Fibroblast of pulmonary artery (primary cell): Measurements from ENCODE around the gene HS3ST5.
"Not testable (repeated sequence)": the region's sequence is repeated elsewhere in the genome, so short reads cannot be mapped to it uniquely, and the experiment has no call there.

Experiments
- DNase-seq: peaks from one replicate; pipeline ENCODE4 v3.0.0-alpha.2; 2010; ENCODE audit warnings: low read depth
- H3K4me3 ChIP-seq: replicated peaks from 2 replicates; pipeline ENCODE4 v1.5.1; 2011; ENCODE audit warnings: low read depth, mild to moderate bottlenecking, control low read depth, low read length, moderate library complexity
- CTCF ChIP-seq: IDR thresholded peaks from 2 replicates; pipeline ENCODE4 v1.5.1; 2011; ENCODE audit warnings: mild to moderate bottlenecking, control low read depth, low read length, inconsistent platforms; ENCODE audit errors: missing control alignments

Gene HS3ST5

DNA sequence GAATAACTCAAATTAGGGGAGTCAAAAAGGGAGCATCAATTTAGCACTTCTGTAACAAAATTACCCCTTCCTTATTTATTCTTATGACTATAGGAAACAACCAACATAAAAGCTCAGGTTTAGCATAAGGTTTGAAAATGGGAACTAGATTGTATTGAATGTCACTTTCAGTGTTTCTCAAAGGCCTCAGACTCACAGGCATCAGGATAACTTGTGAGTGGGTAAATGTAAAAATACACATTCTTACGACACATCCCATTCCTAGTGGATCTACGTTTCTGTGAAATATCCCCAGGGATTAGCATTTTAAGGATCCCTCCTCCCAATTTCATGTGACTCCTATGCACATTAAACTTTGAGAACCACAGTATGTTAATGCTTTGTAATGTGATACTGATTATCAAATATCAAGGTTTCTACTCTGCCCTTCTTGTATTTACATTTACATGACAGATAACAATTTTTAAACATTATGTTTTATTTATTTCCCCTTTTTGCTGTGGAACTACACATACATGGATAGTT is 114.8 kb downstream of the HS3ST5 start:
- H3K4me3 ChIP-seq = no peak overlapping the region
- no peak for TF ChIP-seq CTCF
- DNase-seq = no peak

DNA sequence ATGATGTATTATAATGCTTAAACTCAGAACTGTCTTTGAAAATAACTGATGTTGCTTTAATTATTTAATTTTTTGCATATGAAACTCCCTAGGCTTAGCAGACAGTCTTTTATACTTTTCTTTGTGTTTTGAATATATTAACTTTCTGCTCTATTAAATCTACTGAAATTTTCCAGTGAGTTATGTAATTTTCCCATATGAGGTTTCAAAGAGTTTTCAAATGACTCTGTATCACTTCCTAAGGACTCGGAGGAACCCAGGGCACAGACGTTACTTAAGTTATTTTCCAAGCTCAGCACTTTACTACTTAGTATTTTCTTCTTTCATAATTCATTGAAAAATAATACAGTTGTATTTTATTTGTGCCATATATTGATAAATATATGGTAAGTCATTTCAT is 122.6 kb downstream of the HS3ST5 start:
- H3K4me3 ChIP-seq = no peak overlapping the region
- DNase-seq = no peak
- TF ChIP-seq CTCF = no peak

DNA sequence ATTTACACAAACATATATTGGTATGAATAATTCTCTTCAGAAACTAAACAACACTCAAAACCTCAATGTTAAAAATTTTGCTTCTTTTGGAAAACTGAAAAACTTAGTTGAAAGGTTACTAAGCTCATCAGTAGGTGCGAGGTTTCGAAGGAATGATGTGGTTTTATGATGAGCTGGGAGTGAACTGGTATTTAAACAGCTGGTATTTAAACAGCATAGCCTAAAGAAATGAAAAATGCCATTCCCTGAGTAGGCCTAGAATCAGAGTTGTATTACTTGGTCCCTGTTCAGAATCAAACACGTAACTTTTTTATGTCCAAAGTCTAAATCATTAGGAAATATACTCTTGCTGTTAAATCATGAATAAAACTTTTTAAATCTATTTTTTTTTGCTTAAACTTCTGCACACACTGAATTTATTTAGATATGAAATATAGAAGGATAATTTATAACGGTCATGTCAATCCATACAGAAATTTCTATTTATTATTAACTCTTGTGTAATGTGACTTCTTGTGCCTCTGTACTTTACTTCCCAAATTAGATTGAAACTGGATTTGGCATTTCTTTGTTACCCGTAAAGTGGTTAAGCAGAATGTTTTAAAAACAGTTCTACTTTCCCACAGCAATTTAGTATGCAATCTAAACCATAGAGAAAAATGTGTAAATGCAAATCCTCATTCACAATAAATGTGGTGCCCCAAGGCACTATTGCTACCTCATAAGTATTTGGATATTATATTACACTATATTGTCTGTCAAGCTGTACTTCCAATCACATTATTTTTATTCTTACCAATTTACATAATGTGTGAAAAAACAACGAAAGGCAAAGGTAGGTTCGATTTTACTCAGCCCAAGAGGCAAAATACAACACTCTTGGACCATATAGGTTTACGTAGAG is 124.1 kb downstream of the HS3ST5 start:
- no peak overlapping the region for H3K4me3 ChIP-seq
- no peak for TF ChIP-seq CTCF
- no peak for DNase-seq

DNA sequence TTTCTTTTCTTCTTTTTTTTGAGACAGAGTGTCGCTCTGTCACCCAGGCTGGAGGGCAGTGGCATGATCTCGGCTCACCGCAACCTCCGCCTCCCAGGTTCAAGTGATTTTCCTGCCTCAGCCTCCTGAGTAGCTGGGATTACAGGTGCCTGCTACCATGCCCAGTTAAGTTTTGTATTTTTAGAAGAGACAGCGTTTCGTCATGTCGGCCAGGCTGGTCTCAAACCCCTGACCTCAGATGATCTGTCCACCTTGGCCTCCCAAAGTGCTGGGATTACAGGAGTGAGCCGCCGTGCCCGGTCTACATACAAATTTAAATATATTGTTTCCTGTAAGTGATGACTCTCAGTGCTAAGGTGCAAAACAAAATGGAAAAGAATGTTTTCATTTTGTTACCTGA is 124.8 kb downstream of the HS3ST5 start:
- not testable (repeated sequence) for H3K4me3 ChIP-seq, DNase-seq

- DNase-seq = no peak
- no peak for TF ChIP-seq CTCF
Observed at GRCh38 chr6:114216789-114217467, 125.9 kb downstream of the HS3ST5 start.

GRCh38 chr6:114210467-114210866 is 132.4 kb downstream of the HS3ST5 start:
- DNase-seq = no peak
- H3K4me3 ChIP-seq = no peak overlapping the region
- TF ChIP-seq CTCF = no peak

More at GRCh38 chr6:114216789-114217467, 125.9 kb downstream of the HS3ST5 start:
- H3K4me3 ChIP-seq = no peak overlapping the region

DNA sequence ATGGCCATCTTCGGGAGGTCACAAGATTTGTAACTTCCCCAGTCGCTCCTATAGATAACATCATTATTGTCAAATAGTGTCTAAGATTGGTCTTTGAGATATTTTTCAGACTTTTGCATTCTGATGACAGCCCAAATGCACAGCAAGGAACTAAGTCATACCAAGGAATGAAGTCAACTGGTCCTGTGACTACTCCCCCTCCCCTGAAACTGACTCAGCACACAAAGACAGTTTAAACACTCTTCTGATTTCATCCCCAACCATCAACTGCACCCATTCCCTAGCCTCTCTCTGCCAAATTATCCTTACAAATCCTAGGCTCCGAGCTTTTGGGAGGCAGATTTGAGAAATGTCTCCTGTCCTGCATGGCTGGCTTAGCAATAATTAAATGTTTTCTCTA is 139.4 kb downstream of the HS3ST5 start:
- no peak for TF ChIP-seq CTCF
- no peak for DNase-seq
- no peak overlapping the region for H3K4me3 ChIP-seq
